Umbilical cord (tissue), 2 donors: ENCODE results near the gene PTPRT. TPM values are rescaled to one million over a fixed set of nuclear protein-coding genes. Genes with fewer than 3 reads are reported as not detected.

ENCODE experiments used
- DNase-seq: peaks from one replicate; pipeline ENCODE4 v3.0.0-alpha.2; 2015; ENCODE audit warnings: low spot score
- total RNA-seq: library from RNA; depleted of rRNA; stranded (reverse); fragments of >200 nt; gene quantifications from one replicate; pipeline ENCODE4 v1.2.3, GENCODE V29; 2014; ENCODE audit warnings: low replicate concordance; ENCODE audit not compliant: insufficient read depth

The PTPRT gene
- total RNA-seq, 1 donor from 2014 or later, result 17.8 TPM

GRCh38 chr20:42399802-42400201, 789.9 kb downstream of the PTPRT start:
- no peak for DNase-seq

- DNase-seq, result peak; percentile 94
These were observed 797.3 kb downstream of the PTPRT start for GRCh38 chr20:42392442-42392841.

GRCh38 chr20:42391807-42392206, 797.9 kb downstream of the PTPRT start:
- DNase-seq, result no peak

- DNase-seq, result no peak
These were observed 809.4 kb downstream of the PTPRT start for GRCh38 chr20:42380287-42380686.

GRCh38 chr20:42379385-42379784, 810.3 kb downstream of the PTPRT start:
- DNase-seq, result no peak

- DNase-seq, result no peak
These were observed 810.9 kb downstream of the PTPRT start for GRCh38 chr20:42378826-42379225.

- DNase-seq, result no peak
These were observed 813.6 kb downstream of the PTPRT start for GRCh38 chr20:42376131-42376530.

- no peak for DNase-seq
These were observed 816.7 kb downstream of the PTPRT start for GRCh38 chr20:42373049-42373448.

GRCh38 chr20:42370075-42370474, 819.6 kb downstream of the PTPRT start:
- no peak for DNase-seq

GRCh38 chr20:42368910-42369309, 820.8 kb downstream of the PTPRT start:
- DNase-seq, result no peak

- no peak for DNase-seq
These were observed 823.1 kb downstream of the PTPRT start for GRCh38 chr20:42366626-42367025.

- no peak for DNase-seq
These were observed 825.3 kb downstream of the PTPRT start for GRCh38 chr20:42364446-42364845.

- no peak for DNase-seq
These were observed 828.2 kb downstream of the PTPRT start for GRCh38 chr20:42361402-42361970.

GRCh38 chr20:42360621-42361020, 829.1 kb downstream of the PTPRT start:
- DNase-seq, result no peak

- DNase-seq, result no peak
These were observed 830.1 kb downstream of the PTPRT start for GRCh38 chr20:42359617-42360016.

- DNase-seq, result no peak
These were observed 837.6 kb downstream of the PTPRT start for GRCh38 chr20:42352096-42352495.

GRCh38 chr20:42350521-42350920, 839.2 kb downstream of the PTPRT start:
- no peak for DNase-seq

GRCh38 chr20:42346189-42347170, 843.2 kb downstream of the PTPRT start:
- no peak for DNase-seq

GRCh38 chr20:42341654-42342053, 848.1 kb downstream of the PTPRT start:
- DNase-seq, result no peak

GRCh38 chr20:42340368-42340767, 849.3 kb downstream of the PTPRT start:
- DNase-seq, result peak; percentile 71

- peak; percentile 20 for DNase-seq
These were observed 851.2 kb downstream of the PTPRT start for GRCh38 chr20:42338294-42339201.

- no peak for DNase-seq
These were observed 853.1 kb downstream of the PTPRT start for GRCh38 chr20:42336576-42336975.
